NT2/D1 (cell line): ENCODE results near the gene ANTXRL.
"Not testable (repeated sequence)": the region's sequence is repeated elsewhere in the genome, so short reads cannot be mapped to it uniquely, and the experiment has no call there.

Source experiments
- SUZ12 ChIP-seq: IDR thresholded peaks from 2 replicates; pipeline ENCODE4 v1.6.1; 2011; ENCODE audit not compliant: insufficient read length, insufficient read depth; ENCODE audit errors: extremely low read depth
- YY1 ChIP-seq: IDR thresholded peaks from 2 replicates; pipeline ENCODE4 v1.6.1; 2011; ENCODE audit not compliant: insufficient read length, insufficient read depth
- ZNF274 ChIP-seq: IDR thresholded peaks from 2 replicates; pipeline ENCODE4 v1.6.1; 2011; ENCODE audit warnings: mild to moderate bottlenecking, low read depth, low read length

DNA sequence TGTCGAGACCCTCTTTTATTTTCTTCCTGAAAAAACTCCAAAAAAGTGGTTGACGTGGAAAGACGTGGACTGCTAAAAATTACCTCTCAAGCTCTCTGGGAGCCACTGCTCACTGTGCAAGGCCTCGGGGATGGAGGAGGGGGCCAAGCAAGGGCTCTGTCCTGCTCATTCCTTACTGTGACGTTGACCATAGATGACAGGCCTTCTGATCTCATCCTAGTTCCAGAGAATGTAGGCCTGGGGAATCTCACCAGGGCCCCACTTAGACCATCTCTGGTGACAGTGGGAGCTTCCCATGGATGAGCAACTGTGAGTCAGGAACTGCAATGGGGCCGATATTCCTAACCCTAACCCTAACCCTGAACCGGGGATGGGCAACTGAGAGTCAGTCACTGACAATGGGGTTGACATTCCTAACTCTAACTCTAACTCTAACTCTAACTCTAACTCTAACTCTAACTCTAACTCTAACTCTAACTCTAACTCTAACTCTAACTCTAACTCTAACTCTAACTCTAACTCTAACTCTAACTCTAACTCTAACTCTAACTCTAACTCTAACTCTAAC is 15.8 kb upstream of the ANTXRL start:
- not testable (repeated sequence) for TF ChIP-seq ZNF274, YY1, SUZ12
